T-helper 2 cell treated with Interferon-gamma antibody and Interleukin-4, amounts not matched to agents 100 ng/mL and 5 ng/mL, for 36 hours (primary cell): Measurements from ENCODE around the gene TMEM179. TPM values are rescaled to one million over a fixed set of nuclear protein-coding genes. Genes with fewer than 3 reads are reported as not detected.

ENCODE experiments used
- intact Hi-C: fragments of 100-400 bp; cut with micrococcal nuclease; formaldehyde crosslinking; loops from one replicate; pipeline ENCODE4 v1.15.1; 2023
- total RNA-seq: library from RNA; stranded (reverse); gene quantifications from 2 replicates; pipeline ENCODE4 v1.2.3, GENCODE V29; 2022

TMEM179 gene
- total RNA-seq, 1 donor from 2014 or later: 0.11 TPM

- intact Hi-C loops: no loop called here
Measured at GRCh38 chr14:104600805-104601204, 3.8 kb downstream of the TMEM179 start.

- intact Hi-C loops: no loop called here
Measured at GRCh38 chr14:104600141-104600643, 4.4 kb downstream of the TMEM179 start.

- intact Hi-C loops: no loop called here
Measured at GRCh38 chr14:104599446-104599845, 5.1 kb downstream of the TMEM179 start.

GRCh38 chr14:104598910-104599273 lies 5.7 kb downstream of the TMEM179 start:
- intact Hi-C loops: no loop called here

GRCh38 chr14:104598039-104598909 lies 6.3 kb downstream of the TMEM179 start:
- intact Hi-C loops: no loop called here

- intact Hi-C loops: no loop called here
Measured at GRCh38 chr14:104597576-104597975, 7.0 kb downstream of the TMEM179 start.

- intact Hi-C loops: no loop called here
Measured at GRCh38 chr14:104596927-104597351, 7.6 kb downstream of the TMEM179 start.

GRCh38 chr14:104596451-104596918 lies 8.1 kb downstream of the TMEM179 start:
- intact Hi-C loops: no loop called here

GRCh38 chr14:104595911-104596450 lies 8.6 kb downstream of the TMEM179 start:
- intact Hi-C loops: no loop called here

GRCh38 chr14:104595116-104595675 lies 9.4 kb downstream of the TMEM179 start:
- intact Hi-C loops: no loop called here

- intact Hi-C loops: no loop called here
Measured at GRCh38 chr14:104594310-104595046, 10.1 kb downstream of the TMEM179 start.

- intact Hi-C loops: no loop called here
Measured at GRCh38 chr14:104593710-104594136, 10.8 kb downstream of the TMEM179 start.

GRCh38 chr14:104593241-104593701 lies 11.3 kb downstream of the TMEM179 start:
- intact Hi-C loops: no loop called here

GRCh38 chr14:104592785-104593184 lies 11.8 kb downstream of the TMEM179 start:
- intact Hi-C loops: no loop called here

- intact Hi-C loops: no loop called here
Measured at GRCh38 chr14:104592292-104592672, 12.3 kb downstream of the TMEM179 start.

GRCh38 chr14:104591506-104592291 lies 12.9 kb downstream of the TMEM179 start:
- intact Hi-C loops: no loop called here

- intact Hi-C loops: no loop called here
Measured at GRCh38 chr14:104591031-104591430, 13.5 kb downstream of the TMEM179 start.

- intact Hi-C loops: no loop called here
Measured at GRCh38 chr14:104590240-104590965, 14.2 kb downstream of the TMEM179 start.

- intact Hi-C loops: no loop called here
Measured at GRCh38 chr14:104589338-104590195, 15.0 kb downstream of the TMEM179 start.
